HepG2 (cell line): Measurements from ENCODE around the gene LCAT. TPM values are rescaled to one million over a fixed set of nuclear protein-coding genes. Genes with fewer than 3 reads are reported as not detected.

Experiments
- CREB3 ChIP-seq: sonication (generic); formaldehyde crosslinking; IDR thresholded peaks from 2 replicates; pipeline ENCODE4 v1.5.0; 2020; ENCODE audit warnings: missing genetic modification reagents
- FOXJ3 ChIP-seq: sonication (generic); formaldehyde crosslinking; IDR thresholded peaks from 2 replicates; pipeline ENCODE4 v1.4.0; 2020; ENCODE audit warnings: missing genetic modification reagents, mild to moderate bottlenecking, borderline replicate concordance
- GATAD2A ChIP-seq: IDR thresholded peaks from 2 replicates; pipeline ENCODE4 v1.6.1; 2016
- IKZF1 ChIP-seq: fragments of 450-650 bp; IDR thresholded peaks from 2 replicates; pipeline ENCODE4 v1.7.1; 2016
- JARID2 ChIP-seq: sonication (generic); formaldehyde crosslinking; IDR thresholded peaks from 2 replicates; pipeline ENCODE4 v1.8.1; 2023; ENCODE audit warnings: missing genetic modification reagents, inconsistent platforms; ENCODE audit not compliant: insufficient replicate concordance
- KLF16 ChIP-seq, 2 experiments: sonication (generic) in 1 of 2; formaldehyde crosslinking in 1 of 2; IDR thresholded peaks; 2 replicates each; pipeline versions ENCODE4 v1.6.1 to v1.8.0; 2016 to 2023; ENCODE audit warnings: missing genetic modification reagents in 2 of 2, missing compliant biosample characterization in 1 of 2
- MATR3 ChIP-seq: sonication (generic); formaldehyde crosslinking; IDR thresholded peaks from 2 replicates; pipeline ENCODE4 v1.4.0; 2020; ENCODE audit warnings: missing genetic modification reagents
- MYNN ChIP-seq: sonication (generic); formaldehyde crosslinking; IDR thresholded peaks from 2 replicates; pipeline ENCODE4 v1.4.0; 2020; ENCODE audit warnings: mild to moderate bottlenecking, low read depth, missing genetic modification reagents
- MYPOP ChIP-seq: sonication (generic); formaldehyde crosslinking; IDR thresholded peaks from 2 replicates; pipeline ENCODE4 v1.8.1; 2023; ENCODE audit warnings: mild to moderate bottlenecking, moderate library complexity, missing genetic modification reagents
- TBL1XR1 ChIP-seq: fragments of 150-350 bp; IDR thresholded peaks from 2 replicates; pipeline ENCODE4 v1.6.1; 2014; ENCODE audit warnings: borderline replicate concordance, low read length; ENCODE audit not compliant: partially characterized antibody
- TOPORS ChIP-seq: sonication (generic); formaldehyde crosslinking; IDR thresholded peaks from 2 replicates; pipeline ENCODE4 v1.8.0; 2023; ENCODE audit warnings: mild to moderate bottlenecking, missing genetic modification reagents
- USF2 ChIP-seq, 2 experiments: sonication (generic) in 1 of 2; formaldehyde crosslinking in 1 of 2; IDR thresholded peaks; 2 replicates each; pipeline versions ENCODE4 v1.5.1 to v1.6.1; 2011 to 2020; ENCODE audit warnings: borderline replicate concordance in 1 of 2, low read depth in 1 of 2, low read length in 1 of 2, mild to moderate bottlenecking in 1 of 2, missing genetic modification reagents in 1 of 2, moderate library complexity in 1 of 2
- ZNF383 ChIP-seq: sonication (generic); formaldehyde crosslinking; IDR thresholded peaks from 2 replicates; pipeline ENCODE4 v1.4.0; 2020; ENCODE audit warnings: missing genetic modification reagents, mild to moderate bottlenecking, borderline replicate concordance
- ZNF546 ChIP-seq: sonication (generic); formaldehyde crosslinking; conservative IDR thresholded peaks from 2 replicates; pipeline ENCODE4 v1.8.1; 2023; ENCODE audit warnings: mild to moderate bottlenecking, missing genetic modification reagents
- ZNF597 ChIP-seq: sonication (generic); formaldehyde crosslinking; IDR thresholded peaks from 2 replicates; pipeline ENCODE4 v1.5.0; 2020; ENCODE audit warnings: missing genetic modification reagents
- ZNF609 ChIP-seq: sonication (generic); formaldehyde crosslinking; IDR thresholded peaks from 2 replicates; pipeline ENCODE4 v1.4.0; 2020; ENCODE audit warnings: mild to moderate bottlenecking, missing genetic modification reagents, borderline replicate concordance
- polyA plus RNA-seq, 8 experiments: library from polyadenylated mRNA; depleted of rRNA in 3 of 8; stranded (reverse) in 7 of 8; unstranded in 1 of 8; fragments of >200 nt; fragmentation: Illumina TruSeq in 4 of 8; extraction: Trizol in 4 of 8; gene quantifications; 2 replicates each; pipeline versions ENCODE4 v1.2.1 to v1.2.3, GENCODE V29; 2011 to 2016; ENCODE audit warnings: low read depth in 4 of 8, missing spikeins in 1 of 8, mixed read lengths in 1 of 8; ENCODE audit not compliant: insufficient read depth in 1 of 8
- total RNA-seq, 5 experiments: library from RNA; depleted of rRNA; stranded (reverse); fragments of >200 nt; fragmentation: Illumina TruSeq; extraction: Trizol; gene quantifications; 2 replicates each; pipeline ENCODE4 v1.2.3, GENCODE V29; 2016; ENCODE audit warnings: low read depth in 1 of 5

LCAT gene
- total and polyA plus RNA-seq, 2 of the 13 experiments (the other 11 are each of a cell fraction or from before 2014, with no cell fraction given), result 36.1 to 38.9 TPM

GRCh38 chr16:67935402-67936123, 8.4 kb downstream of the LCAT start (continued):
- TF ChIP-seq MYPOP (CRISPR knock-in tag), result peak; percentile 41
- peak; percentile 83; the same call in 1 of the 2 replicates for TF ChIP-seq CREB3 (CRISPR knock-in tag)
- TF ChIP-seq ZNF597 (CRISPR knock-in tag), result peak; percentile 79; the same call in 1 of the 2 replicates
- TF ChIP-seq TBL1XR1, result peak; percentile 14
- peak; percentile 80 for TF ChIP-seq JARID2 (CRISPR knock-in tag)
- no peak for TF ChIP-seq MATR3 (CRISPR knock-in tag)
- TF ChIP-seq TOPORS, result no peak; the same call in none of the 2 replicates
- TF ChIP-seq ZNF383 (CRISPR knock-in tag), result peak; percentile 94; the same call in 1 of the 2 replicates
- peak in 1 of 2 experiments; percentile 91; a peak in 3 of 4 replicates for TF ChIP-seq KLF16 (CRISPR knock-in tag; IDR thresholded peaks at IDR 0.05)
- TF ChIP-seq USF2 (IDR thresholded peaks at IDR 0.05; ENCODE audit: low read depth, low read length), result peak; percentile 90
- peak; percentile 97; the same call in 1 of the 2 replicates for TF ChIP-seq USF2 (CRISPR knock-in tag; IDR thresholded peaks at IDR 0.05; ENCODE audit: borderline replicate concordance)
- peak; percentile 69 for TF ChIP-seq ZNF546
- peak; percentile 28 for TF ChIP-seq GATAD2A (CRISPR knock-in tag)
- TF ChIP-seq ZNF609 (CRISPR knock-in tag), result peak; percentile 48
- TF ChIP-seq MYNN (CRISPR knock-in tag), result no peak; the same call in 1 of the 2 replicates
- no peak for TF ChIP-seq IKZF1
- TF ChIP-seq FOXJ3 (CRISPR knock-in tag), result peak; percentile 44; the same call in 1 of the 2 replicates
